Sigmoid colon (tissue), 4 donors: ENCODE data around the gene SYT8.

Experiments
- CTCF ChIP-seq, 4 experiments: fragments of 450-650 bp in 3 of 4; fragments of 200-600 bp in 1 of 4; IDR thresholded peaks; one replicate each; pipeline ENCODE4 v1.5.1; 2016 to 2019; ENCODE audit warnings: antibody characterized with exemption in 4 of 4, mild to moderate bottlenecking in 3 of 4, moderate library complexity in 2 of 4
- EP300 ChIP-seq, 4 donors: sonication (generic); formaldehyde crosslinking; IDR thresholded peaks; one replicate each; pipeline ENCODE4 v1.6.1; 2017; ENCODE audit warnings: antibody characterized with exemption in 4 of 4
- POLR2A ChIP-seq, 2 donors: fragments of 450-650 bp; IDR thresholded peaks; one replicate each; pipeline ENCODE4 v1.6.1; 2016; ENCODE audit warnings: antibody characterized with exemption in 2 of 2, mild to moderate bottlenecking in 2 of 2, moderate library complexity in 2 of 2

GRCh38 chr11:1805525-1805924 is 29.3 kb upstream of the SYT8 start:
- no peak for TF ChIP-seq CTCF (IDR thresholded peaks at IDR 0.05)
- TF ChIP-seq POLR2A (IDR thresholded peaks at IDR 0.05): no peak
- TF ChIP-seq EP300 (IDR thresholded peaks at IDR 0.05): no peak
